GM18507 (cell line): ENCODE data around the gene DES.

ENCODE experiments used
- DNase-seq: peaks from one replicate; pipeline ENCODE4 v3.0.0; 2011; ENCODE audit warnings: low read depth; ENCODE audit not compliant: insufficient read length; ENCODE audit errors: extremely low spot score
- FAIRE-seq: peaks from 2 replicates; lab custom pipeline; 2011; peaks lifted over from hg19 to GRCh38; lab: Jason Lieb, UNC

Gene DES

GRCh38 chr2:219435701-219436100, 17.5 kb downstream of the DES start:
- FAIRE-seq (no peak), DNase-seq (no peak)

- no peak for FAIRE-seq
- no peak for DNase-seq
These were observed 18.3 kb downstream of the DES start for GRCh38 chr2:219436491-219436890.

DNA sequence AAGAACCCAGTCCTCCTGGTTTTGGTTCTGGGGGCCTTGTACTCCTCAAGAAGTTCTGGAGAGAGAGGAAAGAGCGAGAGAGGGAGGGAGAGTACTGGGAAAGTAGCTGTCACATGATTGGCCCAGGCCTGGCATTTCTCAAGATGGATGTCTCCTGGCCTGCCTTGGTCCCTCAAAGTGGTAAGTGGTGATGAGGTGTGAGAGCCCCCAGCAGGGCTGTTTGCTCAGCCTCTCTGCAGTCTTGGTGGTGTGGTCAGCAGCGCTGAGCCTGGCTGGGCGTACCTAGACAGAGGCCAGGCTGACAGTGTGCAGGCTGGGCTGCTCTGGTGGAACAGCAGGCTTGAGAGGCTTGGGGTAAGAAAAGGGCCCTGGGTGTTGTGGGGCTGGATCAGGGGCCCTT, 19.0 kb downstream of the DES start:
- FAIRE-seq: no peak
- no peak for DNase-seq

DNA sequence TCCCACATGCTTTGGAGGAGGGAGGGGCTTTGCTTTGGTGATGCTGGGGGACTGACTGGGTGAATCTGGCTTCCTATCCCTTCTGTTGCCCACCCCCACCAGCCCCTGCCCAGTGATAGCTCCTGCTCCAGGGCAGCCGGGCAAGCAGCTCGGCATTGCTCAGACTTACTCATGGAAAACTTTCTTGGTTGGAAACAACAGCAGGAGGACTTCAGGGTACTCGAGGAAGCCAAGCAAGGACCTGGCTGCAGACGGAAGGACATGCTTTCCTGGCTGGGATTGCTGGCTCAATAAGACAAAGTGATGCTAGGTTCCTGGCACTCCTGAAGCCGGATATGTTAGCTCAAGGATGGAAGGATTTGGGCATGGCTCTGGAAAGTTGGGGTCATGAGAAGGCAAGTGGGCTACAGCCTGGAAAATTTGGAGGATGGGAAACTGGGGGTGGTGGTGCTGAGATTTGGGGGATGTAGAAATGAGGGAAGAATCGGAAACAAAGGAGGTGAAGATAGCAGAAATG, 19.6 kb downstream of the DES start:
- DNase-seq: no peak
- no peak for FAIRE-seq

DNA sequence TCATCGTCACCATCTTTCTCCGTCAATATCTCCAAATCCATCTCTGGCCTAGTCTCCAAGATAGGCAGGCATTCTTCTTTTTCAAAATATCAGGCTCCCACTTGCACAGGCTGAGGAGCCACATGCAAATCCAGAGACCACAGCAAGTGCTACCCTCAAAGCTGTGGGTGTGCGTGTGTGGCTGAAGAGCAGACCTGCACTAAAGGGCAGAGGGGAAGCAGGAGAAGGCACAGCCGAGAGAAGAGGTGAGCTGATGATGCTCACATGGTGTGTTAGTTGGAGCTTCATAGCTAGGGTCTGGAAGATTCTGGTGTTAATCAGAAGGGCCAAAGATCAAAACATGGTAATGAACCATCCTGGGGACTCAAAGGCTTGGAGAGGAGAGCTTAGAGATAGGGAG, 20.3 kb downstream of the DES start:
- no peak for FAIRE-seq
- DNase-seq: no peak

- FAIRE-seq: no peak
- no peak for DNase-seq
These were observed 21.3 kb downstream of the DES start for GRCh38 chr2:219439506-219439905.

GRCh38 chr2:219440388-219441256, 22.4 kb downstream of the DES start:
- FAIRE-seq: no peak
- DNase-seq: no peak

GRCh38 chr2:219441451-219442255, 23.5 kb downstream of the DES start:
- no peak for DNase-seq
- FAIRE-seq: no peak

DNA sequence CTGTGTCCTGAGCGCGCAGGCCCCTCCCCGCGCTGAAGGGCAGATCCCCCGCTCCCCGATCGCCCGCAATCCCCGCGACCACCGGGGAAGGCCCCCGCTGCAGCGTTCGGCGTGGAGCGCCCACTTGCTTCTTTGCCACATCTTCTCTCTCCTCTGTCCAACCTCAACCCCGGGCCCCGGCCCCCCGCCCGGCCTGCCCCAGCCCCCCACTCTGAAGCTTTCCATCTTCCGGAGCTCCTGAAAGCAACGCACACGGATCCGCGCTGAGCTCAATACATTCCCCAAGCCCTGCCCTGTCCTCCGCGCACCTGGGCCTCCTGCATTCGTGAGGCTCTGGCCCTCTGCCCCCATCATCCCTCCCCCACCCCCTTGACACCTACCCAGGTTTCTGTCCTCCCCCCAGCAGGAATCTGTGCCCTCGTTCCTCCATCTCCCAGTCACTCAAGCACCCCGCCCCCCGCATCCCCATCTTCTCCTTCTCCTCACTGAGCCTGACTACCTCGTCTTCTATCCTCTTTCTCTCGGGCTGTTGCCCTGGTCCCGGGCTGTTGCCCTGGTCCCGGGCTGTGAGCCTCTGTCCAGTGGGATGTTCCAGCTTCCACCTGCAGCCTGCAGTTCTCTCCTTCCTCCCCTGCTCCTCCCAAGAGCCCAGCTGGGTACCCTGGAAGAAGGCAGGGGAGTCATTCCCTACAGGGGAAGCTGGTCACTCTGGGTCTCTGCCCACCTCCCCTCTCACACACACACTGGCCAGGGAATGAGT, 24.3 kb downstream of the DES start:
- no peak for DNase-seq
- no peak for FAIRE-seq

DNA sequence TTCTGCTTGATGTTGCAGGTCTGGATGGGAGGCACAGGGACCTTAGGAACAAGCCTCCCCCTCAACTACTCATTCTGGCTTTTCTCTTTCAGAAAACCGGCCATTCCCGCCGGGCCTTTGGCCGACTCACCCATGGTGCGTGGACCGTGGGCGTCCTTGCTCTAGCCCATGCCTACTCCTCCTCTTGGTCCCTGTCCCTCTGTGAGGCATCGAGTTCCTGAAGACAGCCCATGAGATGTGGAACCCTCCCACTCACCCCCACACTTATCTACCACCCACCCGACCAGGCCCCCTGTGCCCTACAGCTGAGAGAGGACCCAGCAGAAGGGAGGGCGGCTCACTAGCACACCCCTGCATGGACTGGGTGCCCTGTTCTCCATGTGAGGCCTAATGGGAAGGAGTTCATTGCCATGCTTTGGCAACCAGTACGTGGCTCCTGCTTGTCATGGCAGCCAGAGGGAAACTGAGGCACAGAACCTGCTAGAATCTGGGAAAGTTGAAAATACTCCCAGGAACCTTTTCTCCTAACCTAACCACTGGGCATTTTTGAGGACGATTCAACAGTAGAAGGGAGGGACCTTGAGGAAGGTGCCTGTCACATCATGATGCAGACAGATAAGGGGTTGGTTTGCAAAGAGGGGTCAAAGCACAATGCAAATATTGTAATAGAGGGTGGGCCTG, 25.0 kb downstream of the DES start:
- FAIRE-seq: no peak

DNA sequence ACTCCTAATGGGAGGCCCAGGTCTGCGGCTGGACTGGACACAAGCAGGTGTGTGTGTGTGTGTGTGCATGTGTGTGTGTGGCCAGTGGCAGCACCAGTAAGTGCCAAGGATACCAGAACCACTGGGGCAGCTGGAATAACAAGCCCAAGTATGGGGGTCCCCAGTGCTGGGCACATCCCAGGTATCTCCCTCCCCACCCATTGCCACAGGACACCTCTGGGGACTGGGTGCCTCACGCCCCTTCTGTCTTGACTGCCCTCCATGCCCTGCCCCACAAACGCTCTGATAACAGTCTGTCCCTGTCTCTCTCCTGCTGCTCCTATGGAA, 25.5 kb downstream of the DES start:
- FAIRE-seq: no peak
- no peak for DNase-seq

More for the DNA sequence above, 25.0 kb downstream of the DES start:
- DNase-seq: no peak

DNA sequence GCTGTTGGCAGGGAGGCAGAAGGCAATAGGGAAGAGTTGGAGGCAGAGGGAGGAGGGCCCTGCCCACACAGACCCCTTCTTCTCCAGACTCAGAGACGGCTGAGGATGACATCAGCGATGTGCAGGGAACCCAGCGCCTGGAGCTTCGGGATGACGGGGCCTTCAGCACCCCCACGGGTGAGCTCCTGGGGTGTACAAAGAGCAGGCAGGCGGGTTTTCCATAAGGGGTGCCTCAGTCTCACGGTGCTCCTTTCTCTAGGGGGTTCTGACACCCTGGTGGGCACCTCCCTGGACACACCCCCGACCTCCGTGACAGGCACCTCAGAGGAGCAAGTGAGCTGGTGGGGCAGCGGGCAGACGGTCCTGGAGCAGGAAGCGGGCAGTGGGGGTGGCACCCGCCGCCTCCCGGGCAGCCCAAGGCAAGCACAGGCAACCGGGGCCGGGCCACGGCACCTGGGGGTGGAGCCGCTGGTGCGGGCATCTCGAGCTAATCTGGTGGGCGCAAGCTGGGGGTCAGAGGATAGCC, 26.5 kb downstream of the DES start:
- DNase-seq (no peak), FAIRE-seq (no peak)

DNA sequence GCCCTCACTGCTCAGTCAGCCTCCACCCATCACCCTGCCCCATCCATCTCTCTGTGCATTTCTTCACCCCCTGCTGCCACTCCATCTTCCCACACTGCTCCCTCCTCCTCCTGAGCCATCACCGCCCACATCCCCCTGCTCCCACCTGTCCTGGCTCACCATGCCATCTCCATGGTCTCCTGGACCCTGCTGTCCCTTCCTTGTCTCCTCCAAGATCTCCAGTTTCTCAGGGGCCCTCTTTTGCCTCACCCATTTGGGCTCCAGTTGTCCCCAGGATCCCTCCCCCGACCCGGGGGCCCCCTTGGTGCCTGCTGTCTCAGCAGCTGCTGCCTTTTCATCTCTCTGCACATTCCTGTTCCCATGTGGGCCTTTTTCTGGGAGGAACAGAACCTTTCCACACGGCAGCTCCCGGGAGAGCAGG, 27.1 kb downstream of the DES start:
- no peak for FAIRE-seq

GRCh38 chr2:219446101-219446504, 27.9 kb downstream of the DES start:
- FAIRE-seq (no peak), DNase-seq (no peak)

More for the DNA sequence above, 27.1 kb downstream of the DES start:
- no peak for DNase-seq

DNA sequence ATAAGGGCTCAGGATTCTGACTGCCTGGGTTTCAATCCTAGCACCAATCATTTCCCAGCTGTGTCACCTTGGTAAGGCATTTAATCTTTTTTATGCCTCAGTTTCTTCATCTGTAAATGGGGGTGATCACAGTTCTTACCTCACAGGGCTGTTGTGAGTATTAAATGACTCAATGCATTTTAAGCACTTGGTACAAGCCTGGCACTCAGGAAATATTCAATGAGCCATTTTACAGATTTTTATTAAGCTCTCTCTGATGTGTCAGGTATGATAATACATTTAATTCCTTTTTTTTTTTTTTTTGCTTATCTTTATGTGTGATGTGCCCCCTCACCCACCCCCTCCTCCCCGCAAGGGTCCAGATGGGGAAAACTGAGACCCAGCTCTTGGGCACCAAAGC, 28.5 kb downstream of the DES start:
- FAIRE-seq (no peak), DNase-seq (no peak)

DNA sequence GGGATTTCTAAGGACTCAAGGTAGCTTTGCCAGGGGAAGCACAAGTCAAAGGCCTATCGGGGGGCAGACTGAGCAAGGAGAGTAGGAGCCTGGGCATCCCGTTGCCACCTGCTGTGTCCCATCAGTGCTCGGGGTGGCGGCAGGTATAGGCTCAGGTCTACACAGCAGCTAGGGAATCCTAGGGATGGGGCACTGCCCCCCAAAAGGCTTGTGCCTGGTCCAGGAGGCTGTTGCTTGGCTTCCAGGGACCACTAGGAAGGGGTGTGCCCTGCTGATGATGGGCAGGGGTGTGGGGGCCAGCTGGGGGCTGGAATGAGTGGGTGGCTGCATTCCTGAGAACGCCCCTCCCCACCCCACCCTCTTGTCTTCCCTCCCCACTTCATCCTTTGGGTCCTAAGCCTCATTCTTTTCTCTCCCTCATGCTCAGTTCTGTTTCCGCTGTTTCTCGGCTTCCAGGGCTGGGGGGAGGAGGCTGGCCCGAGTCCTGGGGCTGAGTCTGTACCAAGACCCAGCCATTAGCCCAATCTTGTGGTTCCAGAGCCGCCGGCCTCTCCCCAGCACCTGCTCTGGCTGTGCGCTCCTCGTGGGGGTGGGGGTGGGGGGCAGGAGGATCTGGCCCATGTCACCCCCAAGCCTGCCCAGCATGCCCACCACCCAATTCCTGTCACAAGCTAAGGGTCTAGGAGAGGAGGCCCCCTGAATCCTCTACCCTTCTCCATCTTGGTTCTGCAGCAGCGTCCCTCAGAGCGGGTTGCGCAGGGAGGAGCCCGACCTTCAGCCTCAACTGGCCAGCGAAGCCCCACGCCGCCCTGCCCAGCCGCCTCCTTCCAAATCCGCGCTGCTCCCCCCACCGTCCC, 29.3 kb downstream of the DES start:
- DNase-seq (no peak), FAIRE-seq (no peak)

GRCh38 chr2:219448099-219448775, 30.1 kb downstream of the DES start:
- DNase-seq (no peak), FAIRE-seq (no peak)
